ENCODE results near the gene CATSPER3.
"Not testable (repeated sequence)": the region's sequence is repeated elsewhere in the genome, so short reads cannot be mapped to it uniquely, and the experiment has no call there.

Gene CATSPER3

DNA sequence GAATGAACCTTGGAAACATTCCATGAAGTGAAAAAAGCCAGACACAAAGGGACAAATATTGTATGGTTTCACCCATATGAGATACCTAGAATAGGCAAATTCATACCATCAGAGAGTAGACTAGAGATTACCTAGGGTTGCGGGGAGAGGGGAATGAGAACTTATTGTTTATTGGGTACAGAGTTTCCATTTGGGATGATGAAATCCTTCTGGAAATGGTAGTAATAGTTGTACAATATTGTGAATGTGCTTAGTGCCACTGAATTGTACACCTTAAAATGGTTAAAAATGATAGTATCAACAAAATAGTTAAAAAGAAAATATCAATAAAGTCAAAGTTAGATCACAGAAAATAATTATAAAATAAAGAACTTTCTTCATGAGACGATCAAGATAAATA, 25.5 kb downstream of the CATSPER3 start:
- H3K27ac ChIP-seq: no peak overlapping the region
- TF ChIP-seq, protein P1, sequence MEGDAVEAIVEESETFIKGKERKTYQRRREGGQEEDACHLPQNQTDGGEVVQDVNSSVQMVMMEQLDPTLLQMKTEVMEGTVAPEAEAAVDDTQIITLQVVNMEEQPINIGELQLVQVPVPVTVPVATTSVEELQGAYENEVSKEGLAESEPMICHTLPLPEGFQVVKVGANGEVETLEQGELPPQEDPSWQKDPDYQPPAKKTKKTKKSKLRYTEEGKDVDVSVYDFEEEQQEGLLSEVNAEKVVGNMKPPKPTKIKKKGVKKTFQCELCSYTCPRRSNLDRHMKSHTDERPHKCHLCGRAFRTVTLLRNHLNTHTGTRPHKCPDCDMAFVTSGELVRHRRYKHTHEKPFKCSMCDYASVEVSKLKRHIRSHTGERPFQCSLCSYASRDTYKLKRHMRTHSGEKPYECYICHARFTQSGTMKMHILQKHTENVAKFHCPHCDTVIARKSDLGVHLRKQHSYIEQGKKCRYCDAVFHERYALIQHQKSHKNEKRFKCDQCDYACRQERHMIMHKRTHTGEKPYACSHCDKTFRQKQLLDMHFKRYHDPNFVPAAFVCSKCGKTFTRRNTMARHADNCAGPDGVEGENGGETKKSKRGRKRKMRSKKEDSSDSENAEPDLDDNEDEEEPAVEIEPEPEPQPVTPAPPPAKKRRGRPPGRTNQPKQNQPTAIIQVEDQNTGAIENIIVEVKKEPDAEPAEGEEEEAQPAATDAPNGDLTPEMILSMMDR (conservative IDR thresholded peaks at IDR 0.05): no peak

DNA sequence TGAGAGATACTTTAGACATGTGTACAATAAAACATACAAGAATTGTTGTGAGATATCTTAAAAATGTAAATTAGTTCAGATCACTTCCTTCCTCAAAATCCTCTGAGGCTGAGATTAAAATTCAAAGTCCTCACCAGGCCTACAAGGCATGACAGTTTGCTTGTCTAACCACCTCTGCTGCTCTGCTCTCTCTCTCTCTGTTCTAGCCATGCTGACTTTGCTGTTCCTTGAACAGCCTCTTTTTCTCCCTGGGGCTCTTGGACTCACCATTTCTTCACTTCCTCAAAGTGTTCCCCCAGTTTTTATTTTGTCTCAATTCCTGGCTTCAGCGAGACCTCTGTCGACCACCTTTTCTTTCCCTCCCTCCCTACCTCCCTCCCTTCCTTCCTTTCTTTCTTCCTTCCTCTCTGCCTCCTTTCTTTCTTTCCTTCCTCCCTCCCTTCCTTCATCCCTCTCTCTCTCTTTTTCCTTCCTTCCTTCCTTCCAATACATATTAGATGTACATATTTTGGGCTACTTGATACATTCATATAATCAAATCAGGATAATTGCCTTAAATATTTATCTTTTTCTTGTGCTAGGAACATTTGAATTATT, 27.0 kb downstream of the CATSPER3 start:
- TF ChIP-seq, protein P1 (conservative IDR thresholded peaks at IDR 0.05): no peak
- no peak overlapping the region for H3K27ac ChIP-seq

DNA sequence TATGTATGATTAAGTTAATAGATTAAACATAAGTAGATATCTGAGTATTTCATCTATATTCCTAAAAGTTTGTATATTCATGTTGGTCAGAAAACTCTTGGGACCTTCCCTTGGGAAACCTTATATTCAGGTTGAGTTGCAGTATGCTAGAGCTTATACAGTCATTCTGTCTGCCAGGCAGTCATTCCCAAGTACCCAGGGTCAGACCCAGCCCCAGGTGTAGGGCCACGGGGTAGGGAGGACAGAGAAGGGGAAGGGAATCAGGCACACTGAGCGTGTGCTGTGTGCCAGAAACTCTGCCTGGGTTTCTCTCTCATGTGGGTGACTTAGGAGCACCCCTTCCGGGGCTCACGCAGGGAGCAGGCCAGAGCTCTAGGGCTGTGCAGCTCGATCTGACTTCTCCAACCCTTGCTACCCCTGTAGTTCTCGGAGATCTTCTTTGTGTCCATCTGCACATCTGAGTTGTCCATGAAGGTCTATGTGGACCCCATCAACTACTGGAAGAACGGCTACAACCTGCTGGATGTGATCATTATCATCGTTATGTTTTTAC, 28.2 kb downstream of the CATSPER3 start:
- no peak overlapping the region for H3K27ac ChIP-seq
- TF ChIP-seq, protein P1 (conservative IDR thresholded peaks at IDR 0.05): no peak

DNA sequence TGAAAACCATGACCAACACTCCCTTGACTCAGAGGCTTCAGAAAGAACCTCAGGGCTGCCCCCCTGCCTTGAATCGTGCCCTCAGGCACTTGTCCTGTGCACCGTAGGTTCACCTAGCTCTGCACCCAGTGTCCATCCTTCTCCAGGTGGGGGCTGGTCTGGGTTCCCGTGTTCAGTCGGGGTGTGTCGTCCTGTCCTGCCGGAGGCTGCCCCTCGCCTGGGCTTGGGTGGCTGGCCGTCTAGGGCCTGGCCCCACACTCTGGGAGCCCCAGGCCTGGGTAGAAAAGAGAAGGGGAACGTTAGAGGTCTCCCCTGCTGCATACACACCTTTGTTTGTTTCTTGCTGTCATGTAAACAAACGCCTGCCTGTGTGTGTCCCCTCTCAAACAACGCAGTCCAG, 29.3 kb downstream of the CATSPER3 start:
- no peak overlapping the region for H3K27ac ChIP-seq
- TF ChIP-seq, protein P1 (conservative IDR thresholded peaks at IDR 0.05): no peak

DNA sequence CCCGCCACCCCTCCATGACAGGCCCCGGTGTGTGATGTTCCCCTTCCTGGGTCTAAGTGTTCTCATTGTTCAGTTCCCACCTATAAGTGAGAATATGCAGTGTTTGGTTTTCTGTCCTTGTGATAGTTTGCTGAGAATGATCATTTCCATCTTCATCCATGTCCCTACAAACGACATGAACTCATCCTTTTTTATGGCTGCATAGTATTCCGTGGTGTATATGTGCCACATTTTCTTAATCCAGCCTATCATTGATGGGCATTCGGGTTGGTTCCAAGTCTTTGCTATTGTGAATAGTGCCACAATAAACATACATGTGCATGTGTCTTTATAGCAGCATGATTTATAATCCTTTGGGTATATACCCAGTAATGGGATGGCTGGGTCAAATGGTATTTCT, 30.4 kb downstream of the CATSPER3 start:
- H3K27ac ChIP-seq: not testable (repeated sequence)

DNA sequence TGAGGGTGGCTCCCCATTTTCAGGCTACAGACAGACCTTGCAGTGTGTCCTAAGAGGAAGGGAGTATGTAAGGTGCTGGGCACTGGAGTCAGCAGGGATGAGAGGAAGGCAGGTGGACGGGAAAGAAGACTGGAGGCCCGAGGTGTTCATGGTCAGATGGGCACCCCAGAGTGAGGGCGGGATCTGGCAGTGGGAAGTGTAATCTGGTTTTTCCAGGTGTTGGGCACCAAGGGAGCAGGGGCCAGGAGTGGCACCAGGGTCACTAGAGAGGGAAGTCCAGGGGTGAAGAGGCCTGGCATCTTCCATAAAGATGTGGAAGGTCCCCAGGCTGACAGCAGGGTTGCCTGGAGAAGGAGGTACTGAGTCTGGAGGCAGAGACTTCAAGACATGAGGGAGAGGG, 36.7 kb downstream of the CATSPER3 start:
- TF ChIP-seq, protein P1 (conservative IDR thresholded peaks at IDR 0.05): no peak
- no peak overlapping the region for H3K27ac ChIP-seq

DNA sequence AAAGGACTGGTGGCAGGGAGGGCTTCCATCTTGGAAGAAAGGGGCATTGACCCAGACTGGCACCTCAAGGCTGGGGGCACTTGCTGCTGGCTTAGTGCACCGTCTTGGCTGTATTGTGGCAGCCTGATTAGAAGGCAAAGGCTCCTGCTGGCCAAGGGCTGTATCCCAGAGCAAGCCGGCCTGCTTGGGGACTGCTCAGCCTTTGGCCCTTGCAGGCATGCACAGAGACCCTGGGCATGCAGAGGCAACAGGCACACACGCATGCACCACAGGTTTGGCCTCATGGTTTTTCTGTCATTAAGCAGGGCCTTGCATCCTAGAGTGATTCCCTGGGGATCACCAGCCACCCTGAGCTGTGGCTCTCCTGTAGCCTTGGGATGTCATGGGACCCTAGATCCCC, 37.4 kb downstream of the CATSPER3 start:
- no peak overlapping the region for H3K27ac ChIP-seq
- TF ChIP-seq, protein P1 (conservative IDR thresholded peaks at IDR 0.05): no peak

DNA sequence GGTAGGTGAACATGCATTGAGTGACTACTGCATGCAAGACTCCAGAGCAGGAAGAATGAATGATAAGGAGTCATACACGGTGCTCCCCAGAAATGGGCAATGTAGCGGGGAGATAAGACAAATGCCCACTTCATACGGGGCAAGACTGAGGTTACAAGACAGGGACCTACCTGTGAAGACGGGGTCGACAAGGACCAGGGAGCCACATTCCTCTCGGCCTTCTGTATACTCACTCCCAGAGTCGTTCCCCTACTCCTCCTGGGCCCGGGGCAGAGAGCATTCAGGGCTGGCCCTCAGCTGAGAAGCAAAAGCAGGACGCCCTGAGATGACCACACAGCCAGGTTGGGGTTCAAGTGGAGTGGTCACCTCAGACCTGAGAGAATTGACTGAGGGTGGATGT, 39.6 kb downstream of the CATSPER3 start:
- no peak overlapping the region for H3K27ac ChIP-seq
- TF ChIP-seq, protein P1 (conservative IDR thresholded peaks at IDR 0.05): no peak
